ENCODE measurements around the gene AGBL1.

Gene AGBL1

DNA sequence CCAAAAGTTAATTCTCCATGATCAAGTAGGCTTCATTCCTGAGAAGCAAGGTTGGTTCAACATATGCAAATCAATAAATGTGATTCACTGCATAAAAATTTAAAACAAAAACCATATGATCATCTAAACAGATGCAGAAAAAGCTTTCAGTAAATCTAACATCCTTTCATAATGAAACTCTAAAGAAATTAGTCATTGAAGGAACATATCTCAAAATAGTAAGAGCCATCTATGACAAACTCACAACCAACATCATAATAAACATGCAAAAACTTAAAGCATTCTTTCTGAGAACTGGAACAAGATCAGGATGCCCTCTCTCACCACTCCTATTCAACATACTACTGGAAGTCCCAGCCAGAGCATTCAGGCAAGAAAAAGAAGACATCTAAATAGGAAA lies 254.1 kb downstream of the AGBL1 start:
- DNase-seq = no peak

DNA sequence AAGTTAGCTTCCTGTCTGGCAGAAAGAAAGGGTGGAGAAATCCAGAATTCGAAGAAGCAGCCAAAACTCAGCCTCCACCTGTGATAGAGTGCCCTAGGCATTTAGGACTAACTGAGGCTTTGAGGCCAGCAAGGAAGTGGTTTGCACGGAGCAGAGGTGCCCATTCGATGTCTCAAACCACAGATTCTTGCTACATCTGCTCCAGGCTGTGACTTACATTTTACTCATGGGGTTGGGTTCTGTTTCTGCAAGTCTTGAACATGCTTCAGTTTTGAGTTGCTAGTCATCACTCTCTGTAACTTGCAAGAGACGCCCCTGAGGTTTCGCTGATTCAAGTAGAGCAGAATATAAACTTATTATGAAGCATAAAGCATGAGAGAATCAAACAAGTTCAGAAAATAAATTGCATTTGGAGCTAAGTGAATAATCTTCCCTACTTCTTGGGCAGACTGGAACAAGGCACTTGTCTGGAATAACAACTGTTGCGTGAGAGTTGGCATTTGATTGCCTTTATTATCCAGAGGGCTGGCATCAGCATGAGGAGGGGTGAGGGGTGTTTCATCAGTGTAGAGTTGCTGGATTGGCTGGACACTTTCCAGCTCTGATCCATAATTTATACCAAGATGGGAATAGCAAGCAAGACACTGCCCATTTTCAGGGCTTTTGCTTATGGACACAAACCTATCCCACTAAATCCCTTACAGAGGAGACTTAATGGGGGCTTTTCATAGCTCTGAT lies 256.5 kb downstream of the AGBL1 start:
- DNase-seq = no peak

DNA sequence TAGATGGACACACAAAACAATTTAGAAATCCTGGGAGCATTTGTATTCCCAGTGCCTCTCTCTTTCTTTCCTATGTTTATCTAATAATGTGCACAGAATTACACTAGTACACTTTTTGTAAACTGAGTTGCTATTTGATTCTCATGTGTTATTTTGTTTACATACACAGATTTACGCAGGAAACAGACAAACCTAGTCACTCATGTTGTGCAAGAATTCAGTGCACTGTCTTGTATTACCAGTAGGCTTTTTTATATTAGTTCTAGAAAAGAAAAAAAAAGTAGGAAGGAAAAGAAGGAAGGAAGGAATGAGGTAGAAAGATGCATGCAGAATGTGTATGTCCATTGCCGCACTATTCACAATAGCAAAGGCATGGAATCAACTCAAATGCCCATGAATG lies 257.4 kb downstream of the AGBL1 start:
- DNase-seq = no peak

DNA sequence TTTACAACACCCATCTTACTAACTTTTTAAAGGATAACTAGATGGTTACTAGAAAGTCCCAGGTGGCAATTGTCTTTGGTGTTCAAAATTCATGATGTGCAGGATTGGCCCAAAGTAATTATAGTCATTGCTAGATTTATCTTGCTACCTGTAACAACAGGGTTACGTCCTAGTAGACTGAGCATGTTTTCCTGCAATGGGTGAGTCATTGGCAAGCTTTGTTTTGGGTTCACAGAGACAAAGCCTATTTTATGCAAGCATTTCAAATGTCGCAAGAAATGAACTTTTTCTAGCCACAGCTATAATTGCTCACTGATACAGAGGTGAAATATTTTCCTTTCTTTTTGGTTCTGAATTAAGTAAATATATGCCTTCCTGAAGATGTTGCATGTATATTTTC lies 267.6 kb downstream of the AGBL1 start:
- DNase-seq = no peak

DNA sequence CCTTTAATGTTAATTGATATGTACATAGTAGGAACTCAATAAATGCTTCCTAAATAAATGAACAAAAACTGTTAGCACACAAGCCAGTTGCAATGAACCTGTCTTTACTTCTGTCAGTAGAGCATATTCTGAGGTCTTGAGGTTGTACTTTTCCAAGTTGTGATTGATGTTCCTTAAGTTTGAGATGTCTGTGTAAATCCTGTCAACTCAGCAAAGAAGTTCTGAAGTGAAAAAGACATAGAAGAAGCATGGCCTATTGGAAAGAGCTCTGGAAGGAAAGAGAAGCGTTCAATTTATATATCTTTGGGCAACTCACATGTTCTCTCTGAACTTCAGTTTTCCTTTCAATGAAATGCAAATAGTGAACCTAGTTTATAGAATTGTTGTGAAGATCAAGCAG lies 269.9 kb downstream of the AGBL1 start:
- no peak for DNase-seq

DNA sequence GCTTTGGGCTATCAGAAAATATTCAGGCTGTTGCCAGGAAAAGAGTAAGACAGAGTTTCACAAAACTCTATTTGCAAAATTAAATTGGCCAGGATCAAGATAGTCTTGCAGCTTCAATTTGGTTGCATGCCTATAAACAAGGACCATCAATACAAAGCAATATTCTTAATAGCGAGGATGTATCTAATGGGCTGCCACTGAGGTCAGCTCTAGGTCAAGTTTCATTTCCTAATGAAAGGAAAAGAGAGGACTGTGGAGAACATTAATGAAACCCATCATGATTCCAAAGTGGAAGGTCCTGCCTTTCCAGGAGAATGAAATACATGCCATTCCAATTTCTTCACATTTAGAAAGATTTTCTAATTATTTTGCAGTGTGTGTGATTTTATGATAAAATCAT lies 273.5 kb downstream of the AGBL1 start:
- DNase-seq = no peak

DNA sequence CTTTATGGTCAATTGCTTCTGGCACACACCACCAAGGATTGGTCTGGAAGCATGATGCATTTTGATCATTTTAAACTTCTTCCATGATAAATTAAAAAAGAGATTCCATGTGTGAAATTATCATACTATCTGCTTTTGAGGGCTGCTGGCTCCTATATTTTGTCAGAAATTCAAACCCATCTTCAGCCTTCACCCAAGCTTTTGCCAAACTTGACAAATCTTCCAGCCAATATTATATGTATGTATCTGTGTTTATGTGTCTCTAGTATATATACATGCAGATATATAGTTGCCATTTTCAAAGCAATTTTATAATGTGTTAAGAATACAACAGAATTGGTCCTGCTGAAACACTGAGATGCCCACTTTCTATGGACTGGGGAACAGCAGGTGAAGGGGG lies 275.7 kb downstream of the AGBL1 start:
- DNase-seq = no peak

DNA sequence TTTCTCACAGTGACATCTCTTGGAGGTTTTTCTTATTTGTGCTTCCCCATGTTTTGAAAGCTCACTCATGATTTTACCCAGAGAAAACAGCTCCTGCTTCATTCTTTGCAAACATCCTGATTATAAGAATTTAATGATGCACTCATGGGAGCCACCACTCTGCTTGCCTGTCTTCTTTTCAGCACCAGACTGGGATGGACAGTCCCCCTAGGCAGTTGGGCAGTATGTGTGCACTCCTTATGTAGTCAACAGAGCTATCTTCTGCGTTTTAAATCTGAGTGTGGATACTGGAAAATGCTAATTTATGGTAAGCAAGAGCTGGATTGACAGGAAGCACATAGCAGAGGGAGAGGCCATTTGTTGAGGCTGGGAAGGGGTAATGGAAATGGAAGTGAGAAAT lies 276.1 kb downstream of the AGBL1 start:
- no peak for DNase-seq

DNA sequence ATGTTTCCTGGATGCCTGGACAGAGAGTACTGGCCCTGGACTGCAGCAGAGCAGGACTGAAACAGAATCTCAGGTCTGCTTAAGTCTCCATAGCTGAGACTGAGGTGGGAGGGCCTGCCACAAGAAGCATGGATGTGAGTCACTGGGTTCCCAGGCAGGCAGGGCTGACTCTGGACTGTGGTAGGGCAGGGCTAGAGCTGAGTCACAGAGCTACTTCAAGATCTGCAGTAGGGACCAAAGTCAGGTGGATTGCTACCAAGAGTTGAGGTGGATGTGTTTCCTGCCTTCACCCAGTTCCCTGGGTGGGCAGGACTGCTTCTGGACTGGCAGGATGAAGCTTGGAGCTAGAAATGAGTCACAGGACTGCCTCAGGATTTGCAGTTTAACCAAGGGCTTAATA lies 282.9 kb downstream of the AGBL1 start:
- DNase-seq = no peak

DNA sequence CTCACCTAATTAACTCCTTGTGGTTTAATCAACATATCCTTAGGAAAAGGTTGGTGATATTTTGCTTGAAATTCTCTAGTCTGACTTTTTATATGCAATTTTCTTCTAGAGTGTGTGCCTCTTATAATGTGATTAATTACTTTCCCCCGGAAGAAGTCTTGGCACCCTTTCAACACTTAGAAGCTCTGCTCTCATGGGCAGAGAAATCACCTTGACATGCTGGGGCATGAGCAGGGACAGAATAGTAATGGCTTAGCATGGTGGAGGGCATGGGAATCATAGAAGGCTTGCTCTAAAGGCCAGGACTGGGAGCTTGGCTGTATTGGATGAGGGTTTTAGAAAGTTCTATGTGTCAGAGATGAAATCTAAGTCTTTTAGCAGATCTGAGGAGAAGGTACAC lies 293.5 kb downstream of the AGBL1 start:
- no peak for DNase-seq

DNA sequence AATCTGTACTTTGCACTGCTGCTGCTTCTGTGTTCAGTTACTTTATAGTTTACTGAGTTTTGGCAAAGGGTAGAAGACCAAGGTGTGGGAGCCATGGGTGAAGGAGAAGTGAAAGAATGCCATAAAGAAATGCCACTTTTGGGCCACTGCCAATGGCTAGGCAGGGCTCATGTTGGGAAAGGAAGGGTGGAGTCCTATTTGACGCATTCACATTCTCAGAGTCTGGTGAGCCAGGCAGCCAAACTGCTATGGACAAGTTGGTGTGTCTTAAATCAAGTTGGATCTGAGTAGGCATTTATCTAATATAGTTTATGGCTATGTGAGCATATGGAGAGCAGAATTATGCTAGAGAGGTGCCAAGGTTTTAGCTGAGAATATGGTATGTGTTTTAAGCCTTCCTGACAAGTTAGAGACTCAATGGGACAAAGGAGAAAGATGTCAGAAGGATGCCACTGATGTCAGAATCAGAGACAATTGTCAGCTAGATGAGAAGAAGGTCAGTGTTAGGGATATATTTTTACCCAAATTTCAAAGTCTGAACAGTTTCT lies 296.1 kb downstream of the AGBL1 start:
- no peak for DNase-seq

DNA sequence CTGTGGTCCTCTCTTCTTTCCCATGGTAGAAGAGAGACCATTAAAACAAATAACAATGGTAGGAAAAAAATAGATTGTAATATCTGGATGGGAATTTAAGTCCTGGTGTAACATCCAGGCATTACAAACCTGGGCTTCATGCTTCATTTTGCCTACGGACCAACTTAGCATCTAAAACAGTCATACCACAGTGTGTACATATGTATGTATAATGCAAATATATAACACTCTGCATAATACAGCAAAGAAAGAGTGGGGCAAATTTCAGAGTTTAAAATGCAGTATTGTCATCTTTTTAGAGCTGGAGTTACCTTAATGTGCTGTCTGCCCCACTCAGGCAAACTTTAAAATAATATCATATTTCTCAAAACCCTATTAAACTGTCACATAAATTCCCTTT lies 298.2 kb downstream of the AGBL1 start:
- DNase-seq = no peak

DNA sequence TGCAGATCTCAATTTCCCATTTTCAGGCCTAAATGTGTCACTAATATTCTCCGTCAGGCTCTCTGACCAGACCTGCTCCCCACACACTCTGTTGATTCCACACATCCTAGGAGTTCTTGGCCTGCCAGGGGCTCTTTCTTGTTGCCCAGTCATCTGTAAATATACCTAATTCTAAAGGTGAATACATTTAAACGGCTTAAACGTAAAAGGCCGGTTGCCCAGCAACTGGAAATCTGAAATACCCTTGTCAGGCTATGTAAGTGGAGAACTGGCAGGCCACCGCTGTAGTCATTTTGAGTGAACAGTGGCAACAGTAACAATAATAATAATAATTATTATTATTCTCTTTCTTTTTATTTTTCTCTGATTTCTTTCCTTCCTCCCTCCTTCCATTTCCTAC lies 302.7 kb downstream of the AGBL1 start:
- no peak for DNase-seq

DNA sequence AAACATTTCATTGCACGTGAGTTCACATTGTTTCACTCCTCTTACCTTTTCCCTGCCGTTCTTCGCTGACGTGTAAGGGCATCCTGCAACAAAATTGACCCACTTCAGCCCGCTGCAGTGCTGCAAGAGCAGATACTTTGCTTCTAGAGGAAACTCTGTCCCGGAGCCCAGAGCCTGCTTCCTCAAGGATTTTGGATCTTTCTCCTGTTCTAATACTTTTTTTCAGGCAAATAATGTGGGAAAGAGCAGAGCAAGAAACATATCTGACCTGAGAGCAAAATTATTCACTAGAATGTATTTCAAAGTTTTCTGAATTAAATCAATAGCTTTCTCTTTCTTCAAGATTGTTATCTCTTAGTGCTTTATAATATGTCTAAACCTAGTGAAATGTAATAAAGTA lies 303.9 kb downstream of the AGBL1 start:
- DNase-seq = no peak

DNA sequence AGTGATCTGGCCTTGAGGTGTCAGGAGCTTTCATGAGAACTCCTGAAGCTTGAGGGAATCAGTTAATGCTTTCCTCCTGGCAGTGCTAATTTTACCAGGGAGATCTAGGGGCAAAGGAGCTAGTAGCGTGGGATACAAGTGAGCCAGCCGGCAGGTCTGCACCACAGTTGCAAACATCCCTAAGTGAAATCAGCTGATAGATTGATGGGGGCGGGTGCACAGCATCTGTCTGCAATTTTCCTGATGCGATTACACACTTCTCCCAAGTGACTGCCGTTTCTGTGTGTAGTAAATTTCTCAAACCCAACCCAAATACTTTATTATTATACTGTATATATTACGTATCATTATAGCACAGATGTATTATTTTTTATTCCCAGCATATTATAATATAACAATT lies 304.5 kb downstream of the AGBL1 start:
- DNase-seq = no peak

DNA sequence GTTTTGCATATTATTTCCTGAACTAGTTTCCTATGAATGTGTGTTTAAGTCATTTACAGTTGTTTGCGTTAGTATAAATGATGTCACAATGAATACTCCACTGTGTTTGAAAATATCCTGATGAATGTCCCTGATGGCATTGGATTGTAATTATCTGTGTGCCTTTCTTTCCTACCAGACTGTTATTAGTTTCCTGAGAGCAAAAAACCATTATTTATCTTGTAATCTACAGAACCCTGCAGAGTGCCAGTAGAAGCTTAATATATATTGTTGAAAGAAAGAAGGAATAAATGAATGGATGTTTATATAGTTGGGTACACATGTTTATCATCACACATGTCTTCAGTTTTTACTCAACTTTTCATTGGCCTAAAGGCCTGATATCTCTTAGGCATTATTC lies 312.6 kb downstream of the AGBL1 start:
- DNase-seq = no peak

DNA sequence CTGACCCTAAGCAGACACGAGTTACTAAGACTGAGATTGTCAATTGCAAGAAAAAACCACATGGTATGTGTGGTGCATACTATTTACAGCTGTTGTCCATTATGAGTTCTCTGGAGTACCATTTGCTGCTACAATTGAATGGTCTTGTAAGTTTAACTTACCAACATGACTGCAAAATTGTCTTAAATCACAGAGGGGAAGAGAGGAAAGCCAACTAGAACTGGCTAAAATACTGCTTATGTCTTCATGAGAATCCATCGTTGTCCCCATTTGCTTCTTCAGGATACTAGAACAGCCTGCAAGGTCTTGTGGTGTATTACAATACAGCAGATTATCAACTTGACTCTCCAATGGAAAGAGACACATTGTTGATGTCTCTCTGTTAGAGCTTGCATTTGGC lies 313.2 kb downstream of the AGBL1 start:
- DNase-seq = no peak

DNA sequence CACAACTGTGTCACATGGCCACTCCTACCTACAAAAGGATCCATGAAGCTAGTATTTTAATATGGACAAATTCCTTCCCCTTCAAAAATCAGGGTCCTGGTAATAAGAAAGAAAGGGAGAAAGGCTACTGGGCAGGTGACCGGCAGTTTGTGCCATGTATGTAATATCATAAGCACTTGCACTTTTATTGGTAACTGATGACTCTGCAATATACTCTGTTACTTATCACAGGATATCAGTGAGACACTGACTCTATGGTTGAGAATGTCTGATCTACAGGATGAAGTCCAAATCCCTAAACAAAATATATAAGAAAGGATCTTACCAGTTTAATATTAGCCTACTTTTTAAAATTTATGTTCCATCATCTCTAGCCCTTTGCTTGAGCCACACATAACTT lies 315.2 kb downstream of the AGBL1 start:
- no peak for DNase-seq

DNA sequence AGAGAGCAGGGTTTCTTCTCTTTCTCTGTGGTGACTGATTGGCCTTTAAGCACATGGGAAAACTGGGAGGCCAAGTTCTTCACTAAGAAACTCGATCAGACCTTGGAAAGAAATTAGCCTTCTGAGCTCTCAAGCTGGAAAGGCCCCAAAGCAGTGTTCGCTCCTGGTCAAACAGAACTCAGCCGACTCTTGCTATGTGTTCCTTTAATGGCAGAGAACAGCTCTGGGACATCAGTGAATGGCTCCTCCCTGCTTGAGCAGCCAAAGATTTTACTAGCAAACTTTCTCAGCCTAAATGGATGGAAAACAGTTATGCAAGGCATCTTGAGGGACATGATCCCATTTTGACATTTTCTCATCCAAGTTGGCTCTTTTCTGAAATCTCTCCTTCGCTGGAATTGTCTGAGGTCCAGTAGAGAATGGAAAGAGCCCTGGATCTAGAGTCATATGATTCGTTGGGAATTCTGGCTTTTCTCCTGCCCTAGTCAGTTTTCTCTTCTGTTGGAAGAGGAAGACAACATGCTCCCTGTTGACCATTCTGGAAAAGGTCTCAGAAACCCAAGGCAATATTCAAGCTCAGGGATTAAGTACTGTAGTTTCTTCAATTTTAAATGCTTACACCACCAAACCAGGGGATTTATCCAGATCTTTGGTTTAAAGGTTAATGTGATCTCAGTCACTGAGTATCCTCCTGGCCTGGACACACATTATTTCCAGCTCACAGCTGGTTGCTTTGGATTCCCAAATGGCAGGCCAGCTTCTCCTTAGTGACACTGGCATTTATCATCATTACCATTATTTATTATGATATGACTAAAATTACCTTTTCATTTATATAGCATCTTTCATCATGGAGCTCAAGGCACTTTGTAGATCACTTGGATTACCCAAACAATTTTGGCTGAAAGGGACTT lies 319.6 kb downstream of the AGBL1 start:
- DNase-seq = no peak

DNA sequence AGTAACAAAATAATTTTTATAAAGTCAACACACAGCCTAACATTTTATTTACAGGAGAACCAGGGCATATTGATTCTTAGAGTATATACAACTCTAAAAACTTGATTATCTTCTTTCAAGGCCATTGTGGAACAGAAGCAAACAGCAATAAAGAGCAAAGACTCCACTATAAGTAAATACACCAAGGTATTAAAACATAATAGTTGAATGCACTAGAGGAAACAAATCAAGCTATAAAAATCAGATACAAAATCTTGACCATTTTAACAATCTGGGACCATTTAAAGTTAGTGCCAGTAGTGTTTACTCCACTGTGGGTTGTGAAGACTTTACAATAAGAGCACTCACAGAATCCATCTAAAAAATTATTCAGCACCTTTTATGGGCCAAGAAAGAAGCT lies 323.6 kb downstream of the AGBL1 start:
- no peak for DNase-seq

DNA sequence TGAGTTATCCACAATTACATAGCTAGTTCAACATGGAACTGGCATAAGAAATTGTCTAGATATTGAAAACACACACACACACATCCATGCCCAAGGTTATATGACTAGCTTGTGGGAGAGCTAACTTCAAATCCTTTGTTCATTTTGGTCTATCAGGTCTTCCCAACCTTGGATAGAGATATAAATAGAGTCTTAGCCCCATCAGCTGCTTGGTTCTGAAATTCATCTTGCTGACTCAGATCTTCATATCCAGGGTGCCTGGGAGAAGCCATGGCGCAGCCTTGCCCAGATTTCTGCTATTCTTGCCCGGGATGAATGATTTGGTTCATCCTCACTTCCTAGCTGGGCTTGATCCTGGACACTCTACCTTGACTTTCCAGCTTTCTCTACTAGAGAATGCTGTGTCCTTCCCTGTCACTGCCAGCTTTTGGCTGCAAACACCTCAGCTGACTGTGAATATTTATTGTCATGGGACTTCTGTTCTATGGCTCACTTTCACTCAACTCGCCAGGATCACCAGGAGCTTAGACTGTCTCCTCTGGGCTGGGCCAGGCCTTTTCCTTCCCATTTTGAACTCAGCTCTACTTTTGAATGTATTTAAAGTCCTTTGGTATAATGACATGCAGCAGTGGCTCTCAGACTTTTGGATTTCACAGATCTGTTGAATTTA lies 324.4 kb downstream of the AGBL1 start:
- no peak for DNase-seq

DNA sequence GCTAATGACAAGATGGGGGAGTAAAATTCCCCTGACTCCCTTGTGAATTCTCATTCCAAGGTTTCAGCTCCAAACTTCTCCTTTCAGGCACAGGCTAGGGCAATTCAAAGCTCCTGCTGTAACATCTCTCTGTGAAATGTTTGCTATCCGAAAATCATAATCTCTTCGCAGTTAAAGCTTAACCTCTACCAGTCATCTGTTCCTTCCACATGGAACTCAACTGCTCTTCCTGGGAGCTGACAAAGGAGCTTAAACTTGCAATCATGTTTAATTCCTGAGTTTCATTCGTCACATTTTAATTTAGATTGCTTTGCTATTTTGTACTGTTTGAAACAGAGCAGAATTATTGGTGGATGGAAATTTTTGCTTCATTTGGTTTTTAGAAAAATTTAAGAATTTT lies 328.6 kb downstream of the AGBL1 start:
- no peak for DNase-seq

DNA sequence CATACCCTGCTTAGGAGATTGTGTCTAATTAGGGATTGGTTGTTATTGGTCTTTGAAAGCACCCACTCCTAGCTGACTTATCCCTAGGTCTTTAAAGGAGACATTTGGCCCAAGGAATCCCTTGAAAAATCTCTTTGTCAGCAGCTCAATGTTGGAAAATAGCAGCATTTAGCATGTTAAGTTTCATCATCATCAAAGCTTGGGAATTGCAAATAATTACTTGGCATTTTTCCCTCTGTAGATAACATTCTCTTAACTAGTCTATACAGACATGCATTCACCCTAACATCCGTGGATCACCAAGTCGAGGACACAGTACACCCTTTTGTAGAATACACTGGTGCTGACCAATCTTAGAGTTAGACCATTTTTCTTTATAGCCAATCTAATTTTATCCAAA lies 332.2 kb downstream of the AGBL1 start:
- no peak for DNase-seq

DNA sequence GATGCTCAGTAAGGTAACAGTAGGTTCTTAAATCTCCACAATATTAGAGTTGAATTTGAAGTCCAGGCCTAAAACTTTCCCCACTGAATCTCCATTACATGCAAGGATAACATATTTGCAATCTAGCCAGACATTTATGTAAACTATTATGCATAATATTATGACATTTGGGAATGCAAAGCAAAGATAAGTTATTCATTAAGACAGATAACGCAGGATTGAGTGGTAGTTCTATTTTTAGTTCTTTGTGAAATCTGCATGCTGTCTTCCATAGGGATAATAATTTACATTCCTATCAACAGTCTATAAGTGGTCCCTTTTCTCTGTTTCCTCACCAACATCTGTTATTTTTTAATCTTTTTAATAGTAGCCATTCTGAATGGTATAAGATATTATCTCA lies 333.5 kb downstream of the AGBL1 start:
- DNase-seq = no peak

Data from NCI-H510A treated with DMSO at 0.1 percent for 48 hours (cell line).